ENCODE results near the gene FADS3.

FADS3 gene

GRCh38 chr11:61827571-61828378, 63.6 kb downstream of the FADS3 start, which contains the start of gene FADS2:
Gene FADS2, plus strand, starts transcription at chr11:61828300. Its CDS starts 91 bp downstream, at chr11:61828391.
- TF ChIP-seq CTCF (IDR thresholded peaks at IDR 0.05) = no peak

GRCh38 chr11:61826930-61827570, 64.3 kb downstream of the FADS3 start:
- no peak for TF ChIP-seq CTCF (IDR thresholded peaks at IDR 0.05)
